SK-N-SH (cell line): ENCODE data around the gene TMEM150A. TPM values are rescaled to one million over a fixed set of nuclear protein-coding genes. Genes with fewer than 3 reads are reported as not detected.

Experiments used
- CTCF ChIA-PET: fragments of 300-600, 350-600 bp; formaldehyde crosslinking; extraction: SDS; loops from one replicate; lab custom pipeline; 2021; lab: Yijun Ruan, JAX
- POLR2A ChIA-PET: fragments of 350-600 bp; sonication (Branson Sonifier 250); formaldehyde crosslinking; extraction: SDS; loops from one replicate; lab custom pipeline; 2020; ENCODE audit warnings: antibody characterized with exemption, inconsistent platforms; lab: Yijun Ruan, JAX
- DNase-seq: peaks from one replicate; pipeline ENCODE4 v3.0.0; 2012
- H2AFZ ChIP-seq: fragments of 200-600 bp; sonication (generic); 2 replicates; pipeline ENCODE4 v1.8.1; 2016; ENCODE audit warnings: antibody characterized with exemption, mild to moderate bottlenecking, low read depth
- H3F3A ChIP-seq: fragments of 200-600 bp; sonication (generic); replicated peaks from 2 replicates; pipeline ENCODE3; 2016; ENCODE audit warnings: antibody characterized with exemption, mild to moderate bottlenecking; ENCODE audit not compliant: insufficient read depth
- H3K27ac ChIP-seq, 2 experiments: fragments of 200-500 bp in 1 of 2; fragments of 200-600 bp in 1 of 2; sonication (Bioruptor generic) in 1 of 2; sonication (generic), shearing (Covaris generic) in 1 of 2; 2 replicates each; pipeline versions ENCODE4 v1.5.1 to v1.6.1; 2014 to 2016; ENCODE audit warnings: low read depth in 2 of 2, inconsistent platforms in 1 of 2, low read length in 1 of 2, mild to moderate bottlenecking in 1 of 2, mixed read lengths in 1 of 2
- H3K27me3 ChIP-seq: fragments of 200-600 bp; sonication (generic), shearing (Covaris generic); 2 replicates; pipeline ENCODE4 v1.6.1; 2016; ENCODE audit warnings: mixed run types; ENCODE audit not compliant: insufficient read depth
- H3K36me3 ChIP-seq, 2 experiments: fragments of 200-500 bp in 1 of 2; fragments of 200-600 bp in 1 of 2; sonication (Bioruptor generic) in 1 of 2; sonication (generic) in 1 of 2; replicated peaks in 1 of 2; 2 replicates each; pipeline versions ENCODE3 to v1.5.1; 2014 to 2016; ENCODE audit warnings: low read length in 1 of 2, mild to moderate bottlenecking in 1 of 2; ENCODE audit not compliant: insufficient read depth in 2 of 2, control insufficient read depth in 1 of 2
- H3K4me1 ChIP-seq, 2 experiments: fragments of 200-500 bp in 1 of 2; fragments of 200-600 bp in 1 of 2; sonication (Bioruptor generic) in 1 of 2; sonication (generic), shearing (Covaris generic) in 1 of 2; 2 replicates each; pipeline versions ENCODE4 v1.5.1 to v1.6.1; 2014 to 2016; ENCODE audit warnings: low read depth in 1 of 2, low read length in 1 of 2, mixed run types in 1 of 2; ENCODE audit not compliant: insufficient read depth in 2 of 2, control insufficient read depth in 1 of 2
- H3K4me2 ChIP-seq: fragments of 200-600 bp; sonication (generic), shearing (Covaris generic); 2 replicates; pipeline ENCODE4 v1.6.1; 2017; ENCODE audit warnings: mixed run types
- H3K4me3 ChIP-seq, 2 experiments: fragments of 200-500 bp in 1 of 2; fragments of 200-600 bp in 1 of 2; sonication (Bioruptor generic) in 1 of 2; sonication (generic), shearing (Covaris generic) in 1 of 2; 2 replicates each; pipeline versions ENCODE4 v1.5.1 to v1.8.1; 2014 to 2016; ENCODE audit warnings: low read depth in 2 of 2, inconsistent platforms in 1 of 2, low read length in 1 of 2, mild to moderate bottlenecking in 1 of 2, mixed read lengths in 1 of 2, moderate library complexity in 1 of 2
- H3K79me2 ChIP-seq: fragments of 200-600 bp; sonication (generic); 2 replicates; pipeline ENCODE4 v1.8.1; 2017; ENCODE audit warnings: mild to moderate bottlenecking; ENCODE audit not compliant: insufficient read depth
- H3K9ac ChIP-seq: fragments of 200-600 bp; sonication (generic); 2 replicates; pipeline ENCODE4 v1.6.1; 2017; ENCODE audit warnings: mixed run types
- H3K9me2 ChIP-seq: fragments of 200-600 bp; sonication (generic); 2 replicates; pipeline ENCODE4 v1.6.1; 2017; ENCODE audit warnings: mixed run types
- H3K9me3 ChIP-seq: fragments of 200-600 bp; sonication (generic); 2 replicates; pipeline ENCODE4 v1.6.1; 2017; ENCODE audit warnings: mixed run types, mild to moderate bottlenecking, moderate library complexity
- H4K20me1 ChIP-seq: fragments of 200-600 bp; sonication (generic); 2 replicates; pipeline ENCODE4 v1.6.1; 2017; ENCODE audit warnings: mild to moderate bottlenecking, mixed run types; ENCODE audit not compliant: insufficient read depth
- EP300 ChIP-seq, 2 experiments: IDR thresholded peaks; 2 replicates each; pipeline versions ENCODE4 v1.4.0 to v1.6.1; 2012; ENCODE audit warnings: borderline replicate concordance in 1 of 2, low read depth in 1 of 2, low read length in 1 of 2
- IRF3 ChIP-seq: fragments of 150-350 bp; IDR thresholded peaks from 2 replicates; pipeline ENCODE4 v1.6.1; 2016; ENCODE audit warnings: mild to moderate bottlenecking, low read depth, low read length
- JUND ChIP-seq: IDR thresholded peaks from 2 replicates; pipeline ENCODE4 v1.4.0; 2012
- MAX ChIP-seq: IDR thresholded peaks from 2 replicates; pipeline ENCODE4 v1.4.0; 2012; ENCODE audit warnings: low read depth
- MEF2A ChIP-seq: IDR thresholded peaks from 2 replicates; pipeline ENCODE4 v1.4.0; 2012; ENCODE audit warnings: low read depth, borderline replicate concordance
- MXI1 ChIP-seq: IDR thresholded peaks from 2 replicates; pipeline ENCODE4 v1.6.1; 2012; ENCODE audit warnings: mild to moderate bottlenecking, low read depth, low read length, improper control_type of control experiment
- NFIC ChIP-seq: IDR thresholded peaks from 2 replicates; pipeline ENCODE4 v1.4.0; 2012; ENCODE audit warnings: borderline replicate concordance
- RCOR1 ChIP-seq: fragments of 150-350 bp; IDR thresholded peaks from 2 replicates; pipeline ENCODE4 v1.6.1; 2017; ENCODE audit warnings: antibody characterized with exemption, low read length
- REST ChIP-seq: IDR thresholded peaks from 2 replicates; pipeline ENCODE4 v1.6.1; 2012; ENCODE audit warnings: mild to moderate bottlenecking, low read depth, low read length, moderate library complexity
- RFX5 ChIP-seq: IDR thresholded peaks from 2 replicates; pipeline ENCODE4 v1.6.1; 2012; ENCODE audit warnings: mild to moderate bottlenecking, improper control_type of control experiment, low read length
- SIN3A ChIP-seq: IDR thresholded peaks from 2 replicates; pipeline ENCODE4 v1.6.1; 2012; ENCODE audit warnings: low read depth, mild to moderate bottlenecking, low read length, moderate library complexity, borderline replicate concordance
- SMC3 ChIP-seq: IDR thresholded peaks from 2 replicates; pipeline ENCODE4 v1.6.1; 2012; ENCODE audit warnings: low read depth, low read length, improper control_type of control experiment
- TAF1 ChIP-seq: IDR thresholded peaks from 2 replicates; pipeline ENCODE4 v1.6.1; 2012; ENCODE audit warnings: low read depth, mild to moderate bottlenecking, low read length, moderate library complexity, borderline replicate concordance
- USF2 ChIP-seq: fragments of 150-350 bp; IDR thresholded peaks from 2 replicates; pipeline ENCODE4 v1.6.1; 2017; ENCODE audit warnings: antibody characterized with exemption, low read length, low read depth, borderline replicate concordance
- ZBTB33 ChIP-seq: IDR thresholded peaks from 2 replicates; pipeline ENCODE4 v1.4.0; 2012; ENCODE audit warnings: low read depth, borderline replicate concordance
- WGBS: methylation state at CpG from one replicate; pipeline ENCODE4 v1.1.6; 2017; ENCODE audit warnings: low lambda C conversion rate; 5-methylcytosine and 5-hydroxymethylcytosine counted together
- polyA plus RNA-seq, 3 experiments: library from polyadenylated mRNA; depleted of rRNA; stranded (reverse); fragments of >200 nt; gene quantifications; 2 replicates each; pipeline ENCODE4 v1.2.3, GENCODE V29; 2012

TMEM150A gene
- polyA plus RNA-seq, 1 of the 3 experiments (the other 2 are of a cell fraction): 20.2 TPM

GRCh38 chr2:85596486-85597143 lies 5.9 kb downstream of the TMEM150A start:
- H3K9ac ChIP-seq: peak overlapping the region; percentile 94
- H3K36me3 ChIP-seq: peaks cover 0 to 28% of the 10 kb centered on the region in 2 experiments
- peak overlapping the region; percentile 86 to 99 for H3K4me3 ChIP-seq
- H3K4me1 ChIP-seq: peaks cover 0 to 25% of the 10 kb centered on the region in 2 experiments; a peak in 2 of 4 replicates
- peak overlapping the region in 1 of 2 experiments; percentile 79; a peak in 1 of 4 replicates for H3K27ac ChIP-seq
- CTCF ChIA-PET: interaction anchor here (0.9 kb wide), 1 partner anchor 191 kb away, joined by 3 read pairs; no protein-coding TSS in a partner anchor
- peaks cover 22% of the 10 kb centered on the region for H3K79me2 ChIP-seq
- POLR2A ChIA-PET: interaction anchor here (1.4 to 1.6 kb wide), 2 partner anchors 8 to 15 kb away, joined by 4 to 7 read pairs; partner anchors contain the start of gene C2orf68
- H3K9me2 ChIP-seq: no peaks in the 10 kb centered on the region
- no peaks in the 10 kb centered on the region for H3K9me3 ChIP-seq
- H4K20me1 ChIP-seq: no peaks in the 10 kb centered on the region
- DNase-seq: no peak
- WGBS: 56% methylated on average over 3 of the region's 3 CpGs
- TF ChIP-seq SMC3: no peak
- no peak for TF ChIP-seq MEF2A
- no peak for TF ChIP-seq IRF3
- no peak overlapping the region for H2AFZ ChIP-seq
- H3K4me2 ChIP-seq: peak overlapping the region; percentile 95
- no peaks in the 10 kb centered on the region for H3K27me3 ChIP-seq
- H3F3A ChIP-seq: no peaks in the 10 kb centered on the region

GRCh38 chr2:85596026-85596333 lies 6.5 kb downstream of the TMEM150A start:
- H3K9ac ChIP-seq: peak overlapping the region; percentile 94
- peak overlapping the region; percentile 86 to 99 for H3K4me3 ChIP-seq
- H3K36me3 ChIP-seq: peaks cover 0 to 28% of the 10 kb centered on the region in 2 experiments
- no peaks in the 10 kb centered on the region for H3K27me3 ChIP-seq
- H3K4me2 ChIP-seq: peak overlapping the region; percentile 95
- H3F3A ChIP-seq: no peaks in the 10 kb centered on the region
- WGBS: 2% methylated on average over 10 of the region's 10 CpGs
- CTCF ChIA-PET: interaction anchor here (1.2 kb wide), 1 partner anchor 11 kb away, joined by 5 read pairs; no protein-coding TSS in a partner anchor
- no peaks in the 10 kb centered on the region for H3K9me2 ChIP-seq
- H3K27ac ChIP-seq: peak overlapping the region; percentile 63 to 79; a peak in 2 of 4 replicates
- TF ChIP-seq RCOR1: no peak
- TF ChIP-seq JUND: no peak
- no peak for TF ChIP-seq RFX5
- no peak for TF ChIP-seq SIN3A
- no peak for TF ChIP-seq MXI1
- no peak for TF ChIP-seq TAF1
- TF ChIP-seq REST: no peak
- no peak for TF ChIP-seq MAX
- no peak for TF ChIP-seq USF2
- no peak for TF ChIP-seq EP300 (IDR thresholded peaks at IDR 0.05; ENCODE audit: borderline replicate concordance in 1 of 2, low read depth in 1 of 2, low read length in 1 of 2)
- TF ChIP-seq NFIC: no peak
- TF ChIP-seq ZBTB33: no peak
- TF ChIP-seq, all 33 proteins: peak for 0
- no peaks in the 10 kb centered on the region for H3K9me3 ChIP-seq
- no peaks in the 10 kb centered on the region for H4K20me1 ChIP-seq
- peaks cover 22% of the 10 kb centered on the region for H3K79me2 ChIP-seq
- DNase-seq: peak; percentile 57
- peaks cover 0 to 18% of the 10 kb centered on the region in 2 experiments; a peak in 2 of 4 replicates for H3K4me1 ChIP-seq
- peak overlapping the region; percentile 74 for H2AFZ ChIP-seq
- POLR2A ChIA-PET: interaction anchor here (1.0 to 1.6 kb wide), 7 partner anchors 9 to 176 kb away, joined by 3 to 7 read pairs (median 4); partner anchors contain the start of gene C2orf68
